ENCODE data around the gene ST3GAL4. TPM values are rescaled to one million over a fixed set of nuclear protein-coding genes. Genes with fewer than 3 reads are reported as not detected.

The ST3GAL4 gene
- total and polyA plus RNA-seq, 10 of the 15 experiments (the other 5 are each of a cell fraction or from before 2014, with no cell fraction given), result 3.8 to 8.1 (median 6.5) TPM; not detected in 2

GRCh38 chr11:126327281-126328000 lies 28.0 kb upstream of the ST3GAL4 start:
- FAIRE-seq (no peak), ATAC-seq (no peak), DNase-seq (ENCODE audit: low read depth, low spot score) (no peak)
- no peaks in the 10 kb centered on the region for H4K20me1 ChIP-seq (ENCODE audit: control insufficient read depth, insufficient read depth)
- POLR2A ChIA-PET, result no interaction called here
- in situ Hi-C loops (cut with MboI) (no loop called here), intact Hi-C loops (cut with micrococcal nuclease; ENCODE audit: unreplicated experiment) (no loop called here)
- WGBS (ENCODE audit: insufficient coverage, insufficient replicate concordance, low lambda C conversion rate, missing lambda C conversion rate), result 90% methylated on average over 17 of the region's 17 CpGs
- no peaks in the 10 kb centered on the region for H3K79me2 ChIP-seq (ENCODE audit: control insufficient read depth, insufficient read depth, low read length)
- H3K9ac ChIP-seq (ENCODE audit: control insufficient read depth, insufficient read depth, low read length), result no peak overlapping the region
- H3K27ac ChIP-seq (ENCODE audit: control insufficient read depth, insufficient read depth), result no peak overlapping the region
- H3K4me3 ChIP-seq, result no peak overlapping the region
- no peaks in the 10 kb centered on the region for H3K27me3 ChIP-seq (replicated peaks in 1 of 2; ENCODE audit: control insufficient read depth in 2 of 2, insufficient read depth in 2 of 2, low read length in 1 of 2)
- no peak for TF ChIP-seq ATF2 (IDR thresholded peaks at IDR 0.05; ENCODE audit: low read length)
- no peak for TF ChIP-seq PML (IDR thresholded peaks at IDR 0.05; ENCODE audit: low read length)
- TF ChIP-seq HDAC6 (IDR thresholded peaks at IDR 0.05; ENCODE audit: unreplicated experiment), result no peak
- TF ChIP-seq RAD21 (IDR thresholded peaks at IDR 0.05; ENCODE audit: insufficient read depth, low read depth, low read length), result no peak
- no peak for TF ChIP-seq ESRRA (IDR thresholded peaks at IDR 0.05; ENCODE audit: low read length)
- TF ChIP-seq IKZF2 (IDR thresholded peaks at IDR 0.05), result no peak
- TF ChIP-seq FOXM1 (IDR thresholded peaks at IDR 0.05; ENCODE audit: low read depth, low read length), result no peak
- no peak for TF ChIP-seq CTCF (IDR thresholded peaks at IDR 0.05 in 2 of 3, conservative IDR thresholded peaks at IDR 0.05 in 1 of 3; ENCODE audit: control insufficient read depth in 2 of 3, extremely low read depth in 1 of 3, insufficient read depth in 1 of 3, low read depth in 3 of 3, low read length in 3 of 3)
- RAD21 ChIA-PET (ENCODE audit: unreplicated experiment), result no interaction called here
- H3K4me2 ChIP-seq (ENCODE audit: control insufficient read depth, insufficient read depth), result no peak overlapping the region
- SMC1A ChIA-PET (ENCODE audit: uncharacterized antibody, unreplicated experiment), result interaction anchor here (0.9 kb wide), 1 partner anchor 16 kb away, joined by 5 read pairs; no protein-coding TSS in a partner anchor
- CTCF ChIA-PET, result no interaction called here
- H3K9me3 ChIP-seq (replicated peaks; ENCODE audit: control insufficient read depth, insufficient read depth, low read length), result no peaks in the 10 kb centered on the region
- H3K4me1 ChIP-seq (ENCODE audit: control insufficient read depth, insufficient read depth, low read length), result no peaks in the 10 kb centered on the region
- peaks cover 16 to 22% of the 10 kb centered on the region in 2 experiments for H3K36me3 ChIP-seq (ENCODE audit: control insufficient read depth in 2 of 2, insufficient read depth in 2 of 2, low read length in 1 of 2)
- no peak overlapping the region for H2AFZ ChIP-seq (ENCODE audit: control insufficient read depth, low read depth, low read length)
- no TSS peak for BruUV-seq (replicated peaks)

All from GM12878 (cell line).